Osteoblast (primary cell): ENCODE measurements around the gene SLC25A21. TPM values are rescaled to one million over a fixed set of nuclear protein-coding genes. Genes with fewer than 3 reads are reported as not detected.
A peak's percentile ranks its signal among the peaks of the same experiment; 100 is the strongest.

Experiments used
- DNase-seq: peaks from one replicate; pipeline ENCODE4 v3.0.0; 2011; ENCODE audit warnings: low spot score, mixed read lengths; ENCODE audit not compliant: insufficient read length; ENCODE audit errors: missing footprints
- H2AFZ ChIP-seq: 2 replicates; pipeline ENCODE4 v1.6.0; 2011; ENCODE audit warnings: mild to moderate bottlenecking, low read length
- H3K27ac ChIP-seq: 2 replicates; pipeline ENCODE4 v1.5.1; 2011; ENCODE audit warnings: mild to moderate bottlenecking, low read depth, low read length, moderate library complexity
- H3K27me3 ChIP-seq: 2 replicates; pipeline ENCODE4 v1.6.0; 2012; ENCODE audit warnings: mild to moderate bottlenecking, control low read depth, inconsistent platforms, low read length, moderate library complexity; ENCODE audit not compliant: insufficient read depth
- H3K36me3 ChIP-seq: 2 replicates; pipeline ENCODE4 v1.5.1; 2011; ENCODE audit warnings: mild to moderate bottlenecking, low read length, control low read depth, moderate library complexity; ENCODE audit not compliant: insufficient read depth
- H3K4me1 ChIP-seq: 2 replicates; pipeline ENCODE4 v1.5.1; 2011; ENCODE audit warnings: mild to moderate bottlenecking, low read length, control low read depth, moderate library complexity; ENCODE audit not compliant: insufficient read depth
- H3K4me2 ChIP-seq: 2 replicates; pipeline ENCODE4 v1.6.0; 2011; ENCODE audit warnings: mild to moderate bottlenecking, low read length; ENCODE audit not compliant: insufficient read depth
- H3K4me3 ChIP-seq: fragments of 200-600 bp; sonication (generic); 3 replicates; pipeline ENCODE4 v1.5.1; 2012; ENCODE audit warnings: mild to moderate bottlenecking, low read length, inconsistent platforms; ENCODE audit not compliant: insufficient read depth
- H3K79me2 ChIP-seq: 2 replicates; pipeline ENCODE4 v1.6.0; 2012; ENCODE audit warnings: mild to moderate bottlenecking, low read length, control low read depth, inconsistent platforms; ENCODE audit not compliant: insufficient read depth
- H3K9me3 ChIP-seq: 2 replicates; pipeline ENCODE4 v1.5.1; 2011; ENCODE audit warnings: low read depth, low read length, control low read depth
- H4K20me1 ChIP-seq: 2 replicates; pipeline ENCODE4 v1.6.0; 2012; ENCODE audit warnings: mild to moderate bottlenecking, low read length, control low read depth; ENCODE audit not compliant: insufficient read depth
- total RNA-seq: library from RNA; depleted of rRNA; stranded (reverse); fragments of >200 nt; gene quantifications from 2 replicates; pipeline ENCODE4 v1.2.3, GENCODE V29; 2012
- TF ChIP-seq, protein P1 (sequence below): IDR thresholded peaks from 2 replicates; pipeline ENCODE4 v1.5.1; 2011; ENCODE audit warnings: mild to moderate bottlenecking, low read depth, low read length, moderate library complexity; ENCODE audit errors: extremely low read depth

Gene SLC25A21
- total RNA-seq, 1 donor, result 0.72 TPM

DNA sequence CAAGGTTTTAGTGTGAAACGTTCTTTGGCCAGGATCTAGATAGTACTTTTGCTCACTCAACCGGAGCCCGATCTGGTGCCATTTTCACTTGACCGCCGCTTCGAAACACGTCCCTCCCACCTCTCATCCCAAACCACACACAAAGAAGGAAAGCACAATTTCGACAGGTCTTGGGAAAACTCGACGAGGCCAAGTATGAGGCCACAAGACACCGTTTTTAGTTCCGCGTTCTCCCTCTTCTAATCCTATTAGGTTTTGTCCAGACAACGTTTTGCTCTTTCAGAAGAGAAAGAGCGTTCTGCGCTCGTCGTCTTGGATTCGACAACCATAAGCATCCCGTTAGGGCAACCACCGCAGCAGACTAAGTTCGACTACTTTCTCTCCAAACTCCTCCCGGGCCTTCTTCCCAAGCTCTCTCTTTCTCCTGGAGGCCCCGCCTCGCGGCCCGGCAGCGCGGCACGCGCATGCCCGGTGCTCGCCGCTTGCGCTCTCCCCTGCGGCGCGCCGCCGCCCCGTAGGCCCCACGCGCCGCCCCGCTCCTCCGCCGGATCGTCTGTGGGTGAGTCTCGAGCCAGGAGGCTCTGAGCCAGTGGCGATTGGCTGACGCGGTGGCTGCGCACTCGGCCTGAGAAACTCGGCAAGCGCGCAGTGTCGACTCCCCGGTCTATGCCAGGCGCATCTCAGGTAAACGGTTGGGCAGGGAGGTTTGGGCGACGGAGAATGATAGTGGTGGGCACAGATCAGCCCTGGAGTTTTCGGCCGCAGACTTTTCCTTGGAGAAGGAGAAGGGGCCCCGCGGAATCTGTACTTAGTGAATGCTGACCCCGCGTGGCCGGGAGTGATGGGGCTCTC lies 25.2 kb upstream of the SLC25A21 start, which contains the start of gene MIPOL1:
TSS of gene MIPOL1 (plus strand) at position 517 of the 852 bp plus-strand sequence. CDS start 49,952 bp downstream, outside the sequence.
- Histone ChIP-seq H4K20me1 (no peaks in the 10 kb centered on the region), H3K79me2 (no peaks in the 10 kb centered on the region), H3K27ac (peak within 1 kb of the TSS; percentile 84), H3K9me3 (no peaks in the 10 kb centered on the region), H3K36me3 (no peaks in the 10 kb centered on the region), H3K27me3 (no peaks in the 10 kb centered on the region), H2AFZ (peak within 1 kb of the TSS; percentile 94), H3K4me1 (no peaks in the 10 kb centered on the region), H3K4me2 (peak within 1 kb of the TSS; percentile 89), H3K4me3 (peak within 1 kb of the TSS; percentile 90)
- peak; percentile 96 for DNase-seq
- TF ChIP-seq, protein P1, sequence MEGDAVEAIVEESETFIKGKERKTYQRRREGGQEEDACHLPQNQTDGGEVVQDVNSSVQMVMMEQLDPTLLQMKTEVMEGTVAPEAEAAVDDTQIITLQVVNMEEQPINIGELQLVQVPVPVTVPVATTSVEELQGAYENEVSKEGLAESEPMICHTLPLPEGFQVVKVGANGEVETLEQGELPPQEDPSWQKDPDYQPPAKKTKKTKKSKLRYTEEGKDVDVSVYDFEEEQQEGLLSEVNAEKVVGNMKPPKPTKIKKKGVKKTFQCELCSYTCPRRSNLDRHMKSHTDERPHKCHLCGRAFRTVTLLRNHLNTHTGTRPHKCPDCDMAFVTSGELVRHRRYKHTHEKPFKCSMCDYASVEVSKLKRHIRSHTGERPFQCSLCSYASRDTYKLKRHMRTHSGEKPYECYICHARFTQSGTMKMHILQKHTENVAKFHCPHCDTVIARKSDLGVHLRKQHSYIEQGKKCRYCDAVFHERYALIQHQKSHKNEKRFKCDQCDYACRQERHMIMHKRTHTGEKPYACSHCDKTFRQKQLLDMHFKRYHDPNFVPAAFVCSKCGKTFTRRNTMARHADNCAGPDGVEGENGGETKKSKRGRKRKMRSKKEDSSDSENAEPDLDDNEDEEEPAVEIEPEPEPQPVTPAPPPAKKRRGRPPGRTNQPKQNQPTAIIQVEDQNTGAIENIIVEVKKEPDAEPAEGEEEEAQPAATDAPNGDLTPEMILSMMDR, result peak; percentile 40

DNA sequence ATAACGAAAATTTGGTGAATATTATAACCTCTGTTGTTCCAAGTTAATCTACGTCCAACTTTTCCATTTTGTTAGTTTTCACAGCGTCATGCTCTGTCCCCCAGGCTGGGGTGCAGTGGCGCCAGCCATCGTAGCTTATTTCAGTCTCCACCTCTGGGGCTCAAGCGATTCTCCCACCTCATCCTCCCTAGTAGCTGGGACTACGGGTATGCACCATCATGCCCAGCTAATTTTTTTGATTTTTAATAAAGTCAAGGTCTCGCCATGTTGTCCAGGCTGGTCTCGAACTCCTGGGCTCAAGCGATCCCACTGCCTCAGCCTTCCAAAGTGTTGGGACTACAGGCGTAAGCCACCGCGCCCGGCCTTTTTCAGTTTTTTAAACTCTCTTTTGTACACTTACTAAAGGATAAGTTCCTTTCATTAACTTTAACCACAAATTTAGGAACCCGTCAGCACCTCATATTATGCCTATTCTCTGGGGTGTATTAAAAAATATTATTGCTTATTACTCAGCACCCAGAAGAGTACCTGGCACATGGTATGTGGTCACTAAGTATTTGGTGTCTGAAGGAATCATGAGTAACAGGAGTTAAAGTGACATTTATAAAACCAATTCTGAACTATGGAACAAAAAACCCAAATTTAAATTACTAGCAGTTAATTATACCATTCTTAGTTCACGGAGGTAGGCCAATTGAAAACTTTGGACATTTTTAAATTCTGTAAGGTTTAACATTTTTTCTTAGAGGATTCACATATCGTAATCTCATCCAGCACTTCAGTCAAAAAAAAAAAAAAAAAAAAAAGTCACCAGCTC lies 24.4 kb upstream of the SLC25A21 start:
- DNase-seq, result no peak
- H3K36me3 ChIP-seq, result no peaks in the 10 kb centered on the region

DNA sequence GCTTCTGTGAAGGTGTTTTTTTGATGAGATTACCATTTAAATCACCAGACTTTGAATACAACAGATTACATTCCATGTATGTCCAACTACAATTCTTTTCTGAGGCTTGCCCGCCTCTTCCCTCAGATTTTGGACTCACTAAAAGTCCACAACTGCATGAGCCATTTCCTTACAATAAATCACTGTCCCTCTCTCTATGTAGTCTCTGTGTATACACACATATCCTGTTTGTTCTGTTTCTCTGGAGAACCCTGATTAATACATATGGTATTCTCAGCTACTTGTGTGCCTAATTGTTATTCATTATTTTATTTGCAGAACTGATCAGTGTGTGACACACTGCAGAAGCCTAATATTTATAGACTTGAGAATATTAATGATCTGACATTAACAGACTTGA lies 22.9 kb upstream of the SLC25A21 start:
- TF ChIP-seq, protein P1, result no peak
- no peak overlapping the region for H3K27ac ChIP-seq
- no peaks in the 10 kb centered on the region for H3K9me3 ChIP-seq
- no peak overlapping the region for H2AFZ ChIP-seq
- no peak overlapping the region for H3K4me2 ChIP-seq
- H3K36me3 ChIP-seq, result no peaks in the 10 kb centered on the region
- H3K4me3 ChIP-seq, result no peak overlapping the region
- H3K79me2 ChIP-seq, result no peaks in the 10 kb centered on the region
- DNase-seq, result peak; percentile 15
- H3K4me1 ChIP-seq, result no peaks in the 10 kb centered on the region
- H4K20me1 ChIP-seq, result no peaks in the 10 kb centered on the region
- H3K27me3 ChIP-seq, result no peaks in the 10 kb centered on the region

More for the DNA sequence above, 24.4 kb upstream of the SLC25A21 start:
- no peaks in the 10 kb centered on the region for H4K20me1 ChIP-seq
- TF ChIP-seq, protein P1, result no peak
- no peaks in the 10 kb centered on the region for H3K27me3 ChIP-seq
- H3K9me3 ChIP-seq, result no peaks in the 10 kb centered on the region
- peak overlapping the region; percentile 90 for H3K4me3 ChIP-seq
- H3K4me2 ChIP-seq, result peak overlapping the region; percentile 89
- H3K4me1 ChIP-seq, result no peaks in the 10 kb centered on the region
- no peaks in the 10 kb centered on the region for H3K79me2 ChIP-seq
- H2AFZ ChIP-seq, result peak overlapping the region; percentile 94
- H3K27ac ChIP-seq, result peak overlapping the region; percentile 84
